Eye (tissue), 1 donor: ENCODE results near the gene MAPKAP1.

Experiments
- DNase-seq: peaks from one replicate; pipeline ENCODE4 v3.0.0-alpha.2; 2015

MAPKAP1 gene

GRCh38 chr9:125706651-125707471, at the start of gene MAPKAP1:
TSS of gene MAPKAP1 (minus strand) at chr9:125707208. CDS start at chr9:125672574, 34,634 bp downstream.
- DNase-seq = peak; percentile 97

- DNase-seq = no peak
These were observed 49.5 kb upstream of the MAPKAP1 start for GRCh38 chr9:125756518-125756917.

GRCh38 chr9:125755340-125755739, 48.3 kb upstream of the MAPKAP1 start:
- no peak for DNase-seq

GRCh38 chr9:125754096-125754495, 47.1 kb upstream of the MAPKAP1 start:
- no peak for DNase-seq

GRCh38 chr9:125752070-125752628, 45.1 kb upstream of the MAPKAP1 start:
- DNase-seq = no peak

GRCh38 chr9:125750627-125751011, 43.6 kb upstream of the MAPKAP1 start:
- DNase-seq = peak; percentile 32

GRCh38 chr9:125749951-125750626, 43.1 kb upstream of the MAPKAP1 start:
- DNase-seq = peak; percentile 28

GRCh38 chr9:125749287-125749935, 42.4 kb upstream of the MAPKAP1 start:
- DNase-seq = no peak

GRCh38 chr9:125748446-125749099, 41.6 kb upstream of the MAPKAP1 start:
- DNase-seq = peak; percentile 61

- no peak for DNase-seq
These were observed 40.9 kb upstream of the MAPKAP1 start for GRCh38 chr9:125747765-125748445.

GRCh38 chr9:125747053-125747764, 40.2 kb upstream of the MAPKAP1 start, which contains the start of gene PBX3:
TSS of gene PBX3 (plus strand) at chr9:125747373.
- DNase-seq = peak; percentile 87

- no peak for DNase-seq
These were observed 39.7 kb upstream of the MAPKAP1 start for GRCh38 chr9:125746774-125747052.

GRCh38 chr9:125746017-125746773, 39.2 kb upstream of the MAPKAP1 start:
- peak; percentile 97 for DNase-seq

- DNase-seq = no peak
These were observed 38.6 kb upstream of the MAPKAP1 start for GRCh38 chr9:125745682-125746016.

- no peak for DNase-seq
These were observed 38.0 kb upstream of the MAPKAP1 start for GRCh38 chr9:125745018-125745417.

- peak; percentile 38 for DNase-seq
These were observed 37.6 kb upstream of the MAPKAP1 start for GRCh38 chr9:125744616-125745015.

- no peak for DNase-seq
These were observed 36.8 kb upstream of the MAPKAP1 start for GRCh38 chr9:125743682-125744428.

- no peak for DNase-seq
These were observed 35.6 kb upstream of the MAPKAP1 start for GRCh38 chr9:125742657-125743056.

GRCh38 chr9:125739436-125739835, 32.4 kb upstream of the MAPKAP1 start:
- DNase-seq = no peak

- no peak for DNase-seq
These were observed 25.6 kb upstream of the MAPKAP1 start for GRCh38 chr9:125732562-125732961.
